ENCODE measurements around the gene LGALS4.

DNA sequence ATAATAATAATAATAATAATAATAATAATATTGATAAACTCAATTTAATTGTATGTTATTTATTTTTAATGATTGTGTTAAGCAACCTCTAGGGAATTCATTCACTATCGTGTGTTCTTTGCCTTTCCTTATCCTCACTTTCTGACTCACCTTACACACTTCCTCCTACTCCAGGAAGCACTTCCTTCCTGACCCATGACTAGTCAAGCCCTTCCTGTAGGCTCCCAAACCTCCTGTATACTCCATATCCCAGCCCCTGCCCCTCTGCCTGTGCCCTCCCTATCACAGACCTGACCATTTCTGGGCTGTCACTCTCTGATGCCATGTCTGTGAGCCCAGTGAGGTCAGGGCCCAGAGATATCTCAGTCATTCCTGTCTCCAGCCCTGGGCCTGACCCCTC lies 7.6 kb downstream of the LGALS4 start:
- TF ChIP-seq, protein P1, sequence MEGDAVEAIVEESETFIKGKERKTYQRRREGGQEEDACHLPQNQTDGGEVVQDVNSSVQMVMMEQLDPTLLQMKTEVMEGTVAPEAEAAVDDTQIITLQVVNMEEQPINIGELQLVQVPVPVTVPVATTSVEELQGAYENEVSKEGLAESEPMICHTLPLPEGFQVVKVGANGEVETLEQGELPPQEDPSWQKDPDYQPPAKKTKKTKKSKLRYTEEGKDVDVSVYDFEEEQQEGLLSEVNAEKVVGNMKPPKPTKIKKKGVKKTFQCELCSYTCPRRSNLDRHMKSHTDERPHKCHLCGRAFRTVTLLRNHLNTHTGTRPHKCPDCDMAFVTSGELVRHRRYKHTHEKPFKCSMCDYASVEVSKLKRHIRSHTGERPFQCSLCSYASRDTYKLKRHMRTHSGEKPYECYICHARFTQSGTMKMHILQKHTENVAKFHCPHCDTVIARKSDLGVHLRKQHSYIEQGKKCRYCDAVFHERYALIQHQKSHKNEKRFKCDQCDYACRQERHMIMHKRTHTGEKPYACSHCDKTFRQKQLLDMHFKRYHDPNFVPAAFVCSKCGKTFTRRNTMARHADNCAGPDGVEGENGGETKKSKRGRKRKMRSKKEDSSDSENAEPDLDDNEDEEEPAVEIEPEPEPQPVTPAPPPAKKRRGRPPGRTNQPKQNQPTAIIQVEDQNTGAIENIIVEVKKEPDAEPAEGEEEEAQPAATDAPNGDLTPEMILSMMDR (conservative IDR thresholded peaks at IDR 0.05; ENCODE audit: low read depth, low read length): no peak
- no peak for TF ChIP-seq EZH2 (IDR thresholded peaks at IDR 0.05; ENCODE audit: borderline replicate concordance, low read depth, low read length, poor library complexity, severe bottlenecking)
